NCI-H128 (cell line): ENCODE data around the gene SLC25A21.
"Not testable (repeated sequence)": the region's sequence is repeated elsewhere in the genome, so short reads cannot be mapped to it uniquely, and the experiment has no call there.

Experiments
- DNase-seq: peaks from one replicate; lab custom pipeline; 2025; ENCODE audit not compliant: unreplicated experiment; lab: John Stamatoyannopoulos, UW

The SLC25A21 gene

GRCh38 chr14:37187294-37187693 is 14.9 kb upstream of the SLC25A21 start:
- no peak for DNase-seq

DNA sequence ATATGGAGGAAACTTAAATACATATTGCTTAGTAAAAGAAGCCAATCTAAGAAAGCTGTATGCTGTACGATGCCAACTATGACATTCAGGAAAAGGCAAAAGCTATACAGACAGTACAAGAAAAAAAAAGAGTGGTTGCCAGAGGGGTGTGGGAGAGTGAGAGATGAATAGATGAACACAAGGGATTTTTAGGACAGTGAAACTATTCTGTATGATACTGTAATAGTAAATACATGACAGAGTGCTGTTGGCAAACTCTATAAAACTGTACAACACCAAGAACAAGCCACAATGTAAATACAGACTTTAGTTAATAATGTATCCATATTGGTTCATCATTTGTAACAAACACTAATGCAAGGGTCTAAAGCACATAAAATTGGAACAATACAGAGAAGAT is 14.5 kb upstream of the SLC25A21 start:
- no peak for DNase-seq

DNA sequence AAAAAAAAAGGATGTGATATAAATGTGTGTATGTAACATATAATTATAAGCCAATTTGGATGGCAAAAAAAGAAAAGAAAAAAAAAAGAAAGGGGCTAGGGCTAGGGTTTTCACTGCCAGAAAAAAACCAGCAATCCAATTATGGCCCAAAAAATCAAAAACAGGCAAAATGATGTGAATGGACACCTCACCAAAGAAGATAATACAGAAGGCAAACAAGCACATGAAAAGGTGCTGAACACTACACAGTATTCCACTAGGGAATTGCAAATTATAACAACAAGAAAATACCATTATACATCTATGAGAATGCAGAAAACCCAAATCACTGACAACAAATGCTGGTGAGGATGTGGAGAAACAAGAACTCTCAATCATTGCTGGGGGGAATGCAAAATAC is 13.3 kb upstream of the SLC25A21 start:
- no peak for DNase-seq

DNA sequence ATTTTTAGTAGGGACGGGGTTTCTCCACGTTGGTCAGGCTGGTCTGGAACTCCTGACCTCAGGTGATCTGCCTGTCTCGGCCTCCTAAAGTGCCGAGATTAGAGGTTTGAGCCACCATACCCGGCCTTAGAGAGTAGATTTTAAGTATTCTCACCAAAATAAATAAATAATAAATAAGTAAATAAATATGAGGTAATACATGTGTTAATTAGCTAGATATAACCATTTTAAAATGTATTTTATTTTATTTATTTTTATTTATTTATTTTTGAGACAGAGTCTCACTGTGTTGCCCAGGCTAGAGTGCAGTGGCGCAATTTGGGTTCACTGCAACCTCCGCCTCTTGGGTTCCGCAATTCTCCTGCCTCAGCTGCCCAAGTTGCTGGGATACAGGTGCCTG is 12.1 kb upstream of the SLC25A21 start:
- not testable (repeated sequence) for DNase-seq

DNA sequence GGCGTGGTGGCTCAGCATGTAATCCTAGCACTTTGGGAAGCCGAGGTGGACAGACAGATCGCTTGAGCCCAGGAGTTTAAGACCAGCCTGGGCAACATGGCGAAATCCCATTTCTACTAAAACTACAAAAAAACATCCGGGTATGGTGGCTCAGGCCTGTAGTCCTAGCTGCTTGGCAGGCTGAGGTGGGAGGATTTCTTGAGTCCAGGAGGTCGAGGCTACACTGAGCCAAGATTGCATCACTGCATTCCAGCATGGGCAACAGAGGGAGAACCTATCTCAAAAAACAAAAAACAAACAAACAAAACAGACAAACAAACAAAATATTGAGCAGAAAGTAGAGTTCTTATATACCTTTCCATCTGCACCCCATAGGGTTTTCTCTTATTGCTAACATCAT is 9.0 kb upstream of the SLC25A21 start:
- DNase-seq = no peak

- DNase-seq = not testable (repeated sequence)
Observed at GRCh38 chr14:37180886-37181285, 8.5 kb upstream of the SLC25A21 start.

DNA sequence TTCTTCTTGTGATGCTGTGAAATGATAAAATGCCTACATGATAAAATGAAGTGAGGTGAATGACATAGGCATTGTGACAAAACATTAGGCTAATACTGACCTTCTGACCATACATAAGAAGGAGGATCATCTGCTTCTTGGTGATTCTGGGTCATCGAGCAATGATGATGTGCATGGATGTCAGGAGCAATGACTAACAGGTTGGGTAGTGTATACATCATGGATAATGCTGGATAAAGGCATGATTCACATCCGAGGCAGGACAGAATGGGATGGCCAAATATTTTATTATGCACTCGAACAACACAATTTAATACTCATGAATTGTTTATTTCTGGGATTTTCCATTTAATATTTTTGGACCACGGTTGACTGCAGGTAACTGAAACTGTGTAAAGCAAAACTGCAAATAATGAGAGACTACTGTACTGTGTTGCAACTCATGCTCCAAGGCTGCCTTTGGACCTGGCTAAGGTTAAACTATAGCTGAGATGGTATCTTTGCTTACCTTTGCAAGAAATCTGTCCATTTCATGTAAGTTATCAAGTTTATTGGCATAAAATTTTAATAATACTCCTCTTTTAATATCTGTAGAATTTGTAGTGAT is 7.6 kb upstream of the SLC25A21 start:
- no peak for DNase-seq

DNA sequence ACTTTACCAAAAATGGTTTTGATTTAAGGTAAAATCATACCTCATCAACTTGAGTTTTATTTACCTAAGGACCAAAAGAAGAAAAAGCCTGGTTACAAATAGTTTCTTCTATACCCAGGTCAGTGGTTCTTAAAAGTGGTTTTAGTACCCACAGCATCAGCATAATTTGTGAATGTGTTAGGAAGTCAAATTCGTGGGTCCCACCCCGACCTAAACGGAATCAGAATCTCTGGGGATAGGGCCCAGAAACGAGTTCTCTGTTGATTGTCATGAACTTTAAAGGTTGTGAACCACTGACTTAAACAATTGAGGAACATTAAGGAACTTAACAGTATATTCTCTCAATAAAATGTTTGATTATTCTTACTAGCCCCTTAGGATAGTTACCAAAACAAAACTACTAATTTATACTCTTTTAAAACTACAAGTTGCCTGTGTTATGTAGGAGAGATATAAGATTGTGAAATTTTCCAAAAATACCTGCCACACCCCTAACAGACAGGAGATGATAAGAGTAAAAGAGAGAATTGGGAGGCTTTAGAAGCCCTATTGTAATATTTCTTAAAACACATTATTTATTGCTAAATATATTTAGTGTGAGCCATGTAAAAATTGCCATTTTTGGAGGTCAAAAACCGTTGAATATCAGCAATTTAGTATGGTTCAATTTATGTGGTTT is 669 bp upstream of the SLC25A21 start:
- DNase-seq = no peak

GRCh38 chr14:37171678-37172023 is 755 bp downstream of the SLC25A21 start:
- DNase-seq = no peak

- no peak for DNase-seq
Observed at GRCh38 chr14:37170993-37171392, 1.4 kb downstream of the SLC25A21 start.

GRCh38 chr14:37170237-37170636 is 2.2 kb downstream of the SLC25A21 start:
- DNase-seq = no peak

DNA sequence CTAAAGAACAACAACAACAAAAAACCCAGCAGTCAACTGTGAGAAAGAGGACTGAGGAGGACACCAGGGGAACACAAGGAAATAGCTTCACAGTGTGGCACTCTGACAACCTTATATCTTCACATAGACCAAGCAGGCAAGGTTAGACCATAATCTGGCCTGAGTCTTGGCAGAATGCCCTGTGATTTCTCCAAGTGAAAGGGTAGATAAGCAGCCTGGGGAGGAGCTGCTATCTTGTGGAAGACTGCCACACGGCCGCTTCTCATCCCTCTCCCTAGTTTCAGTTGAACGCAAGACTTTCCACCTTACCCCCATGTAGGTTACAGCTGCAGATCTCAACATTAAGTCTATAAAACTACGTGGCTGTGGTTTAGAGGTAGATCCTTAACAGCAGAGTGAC is 3.7 kb downstream of the SLC25A21 start:
- no peak for DNase-seq

DNA sequence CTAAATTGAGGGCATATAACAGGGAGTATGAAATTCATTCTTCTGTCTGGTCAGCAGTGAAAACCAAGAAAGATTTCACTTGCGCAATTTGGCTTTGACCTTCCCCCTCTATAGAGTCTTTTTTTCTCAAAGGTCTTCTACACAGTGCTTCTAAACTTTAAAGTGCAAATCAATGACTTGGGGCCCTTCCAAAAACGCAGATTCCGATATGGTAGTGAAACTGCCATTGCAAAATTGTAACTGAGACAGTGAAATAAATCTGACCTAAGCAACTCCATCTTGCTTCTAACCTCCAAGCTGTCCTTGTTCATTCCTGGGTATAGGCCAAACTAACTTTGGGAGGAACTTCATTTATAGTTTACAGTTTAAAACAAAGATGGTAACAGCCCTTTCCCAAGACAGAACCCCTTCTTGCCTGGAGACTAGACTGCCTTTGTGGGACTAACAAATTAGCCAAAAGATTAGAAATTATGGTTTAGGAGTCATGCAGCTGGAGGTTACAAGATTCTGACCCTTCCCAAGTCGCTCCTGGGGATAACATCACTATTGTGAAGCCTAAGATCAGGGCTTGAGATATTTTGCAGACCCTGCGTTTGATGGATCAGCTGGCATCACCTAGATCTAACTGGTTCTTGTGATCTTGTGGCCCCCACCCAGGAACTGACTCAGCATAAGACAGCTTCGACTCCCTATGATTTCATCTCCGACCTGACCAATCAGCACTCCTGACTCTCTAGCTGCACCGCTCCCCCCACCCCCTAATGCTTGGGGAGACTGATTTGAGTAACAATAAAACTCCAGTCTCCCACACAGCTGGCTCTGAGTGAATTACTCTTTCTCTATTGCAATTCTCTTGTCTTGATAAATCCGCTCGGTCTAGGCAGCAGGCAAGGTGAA is 5.0 kb downstream of the SLC25A21 start:
- no peak for DNase-seq

DNA sequence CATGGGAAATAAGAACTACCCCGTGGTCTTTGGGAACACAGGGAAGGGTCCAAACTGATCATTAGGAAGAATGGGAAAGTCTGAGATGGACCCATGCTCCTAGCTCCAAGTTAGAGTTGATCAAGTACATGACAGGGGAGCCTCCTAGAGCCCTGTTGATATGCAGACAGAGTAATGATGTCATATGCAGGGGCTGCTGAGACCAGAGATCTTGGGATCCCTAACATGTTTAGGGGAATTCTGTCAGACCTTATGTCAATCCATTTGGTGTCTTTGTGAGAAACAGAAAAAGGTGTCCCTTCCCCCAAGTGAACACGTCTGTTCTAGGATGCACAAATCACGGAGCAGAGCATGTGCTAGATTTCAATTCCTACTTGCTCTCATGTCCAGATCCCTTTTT is 6.6 kb downstream of the SLC25A21 start:
- no peak for DNase-seq

DNA sequence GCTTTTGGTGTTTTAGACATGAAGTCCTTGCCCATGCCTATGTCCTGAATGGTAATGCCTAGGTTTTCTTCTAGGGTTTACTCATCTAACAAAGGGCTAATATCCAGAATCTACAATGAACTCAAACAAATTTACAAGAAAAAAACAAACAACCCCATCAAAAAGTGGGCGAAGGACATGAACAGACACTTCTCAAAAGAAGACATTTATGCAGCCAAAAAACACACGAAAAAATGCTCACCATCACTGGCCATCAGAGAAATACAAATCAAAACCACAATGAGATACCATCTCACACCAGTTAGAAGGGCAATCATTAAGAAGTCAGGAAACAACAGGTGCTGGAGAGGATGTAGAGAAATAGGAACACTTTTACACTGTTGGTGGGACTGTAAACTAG is 10.1 kb downstream of the SLC25A21 start:
- DNase-seq = not testable (repeated sequence)

DNA sequence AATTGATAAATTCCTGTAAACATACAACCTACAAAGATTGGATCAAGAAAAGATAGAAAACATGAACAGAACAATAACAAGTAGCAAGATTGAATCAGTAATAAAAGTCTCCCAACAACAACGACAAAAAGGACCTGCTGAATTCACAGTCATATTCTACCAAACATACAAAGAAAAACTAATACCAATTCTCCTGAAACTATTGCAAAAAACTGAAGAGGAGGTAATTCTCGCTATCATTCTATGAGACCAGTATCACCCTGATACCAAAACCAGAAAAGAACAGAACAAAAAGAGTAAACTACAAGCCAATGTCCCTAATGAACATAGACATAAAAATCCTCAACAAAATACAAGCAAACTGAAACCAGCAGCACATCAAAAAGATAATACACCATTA is 14.4 kb downstream of the SLC25A21 start:
- no peak for DNase-seq

DNA sequence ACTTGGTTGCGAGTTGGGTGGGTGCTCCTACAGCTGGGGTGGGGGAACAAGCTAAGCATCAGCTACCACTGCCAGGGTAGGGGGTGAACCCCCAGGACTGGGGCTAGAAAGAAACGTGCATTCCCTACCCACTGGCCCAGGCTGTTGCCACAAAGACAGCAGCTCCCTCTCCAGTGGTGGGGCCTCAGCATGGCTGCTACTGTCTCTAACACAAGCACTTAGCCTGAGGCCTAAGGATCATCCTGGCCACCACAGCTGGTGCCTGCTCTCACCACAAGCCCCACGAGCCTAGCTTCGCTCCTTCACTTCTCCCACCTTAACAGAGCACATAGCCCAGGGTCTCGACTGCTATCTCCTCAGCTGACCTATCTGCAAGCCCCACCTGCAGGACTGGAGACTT is 18.9 kb downstream of the SLC25A21 start:
- DNase-seq = no peak

DNA sequence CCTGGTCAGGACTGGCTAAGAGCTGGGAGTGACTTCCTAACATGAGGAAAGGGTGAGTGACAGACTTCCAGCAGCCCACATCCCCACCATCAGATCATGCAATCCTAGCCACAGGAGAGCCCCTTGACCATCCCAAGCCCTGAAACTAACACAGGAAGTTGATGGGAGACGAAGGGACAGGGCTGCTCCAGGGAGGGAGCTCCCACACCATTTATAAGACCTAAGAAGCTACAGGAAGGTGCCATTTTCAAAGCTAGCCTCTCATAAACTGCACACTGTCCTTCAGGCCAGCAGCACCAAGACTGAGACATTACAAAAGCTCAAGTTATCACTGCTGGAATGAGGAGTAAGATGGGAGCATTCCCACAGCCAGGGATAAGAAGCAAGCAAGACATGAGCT is 19.4 kb downstream of the SLC25A21 start:
- no peak for DNase-seq

DNA sequence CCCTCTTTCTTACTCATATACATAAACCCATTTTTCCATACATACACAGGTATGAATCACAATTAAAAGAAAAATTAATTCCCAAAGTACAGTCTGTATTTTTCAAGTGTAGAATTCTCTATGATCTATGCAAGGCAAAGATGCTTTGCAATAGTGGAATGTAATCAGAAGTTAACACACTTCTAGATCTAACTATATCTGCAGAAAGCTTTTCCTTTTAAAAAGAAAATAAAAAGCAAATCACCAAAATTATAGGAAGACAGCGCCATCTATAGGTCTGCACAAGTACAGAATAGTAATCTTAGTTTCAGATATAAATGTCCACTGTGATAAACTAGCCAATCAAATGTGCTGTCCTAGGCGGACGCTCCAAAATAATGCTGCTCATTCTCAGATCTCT is 22.0 kb downstream of the SLC25A21 start:
- no peak for DNase-seq

- no peak for DNase-seq
Observed at GRCh38 chr14:37147310-37147880, 25.0 kb downstream of the SLC25A21 start.

DNA sequence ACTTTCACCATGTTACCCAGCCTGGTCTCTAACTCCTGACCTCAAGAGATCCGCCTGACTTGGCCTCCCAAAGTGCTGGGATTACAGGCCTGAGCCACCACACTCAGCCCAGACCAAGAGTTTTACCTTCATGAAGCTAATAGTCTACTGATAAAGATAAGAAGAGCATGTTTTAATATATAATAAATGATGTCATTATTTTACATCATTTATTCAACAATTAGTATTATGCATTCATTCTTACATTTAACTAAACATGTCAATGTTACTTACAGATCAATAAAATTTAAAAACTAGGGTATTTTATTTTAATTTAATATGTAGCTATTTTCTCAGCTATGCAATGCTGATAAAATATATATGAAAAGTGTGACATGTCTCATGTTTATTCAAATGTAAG is 26.0 kb downstream of the SLC25A21 start:
- not testable (repeated sequence) for DNase-seq

DNA sequence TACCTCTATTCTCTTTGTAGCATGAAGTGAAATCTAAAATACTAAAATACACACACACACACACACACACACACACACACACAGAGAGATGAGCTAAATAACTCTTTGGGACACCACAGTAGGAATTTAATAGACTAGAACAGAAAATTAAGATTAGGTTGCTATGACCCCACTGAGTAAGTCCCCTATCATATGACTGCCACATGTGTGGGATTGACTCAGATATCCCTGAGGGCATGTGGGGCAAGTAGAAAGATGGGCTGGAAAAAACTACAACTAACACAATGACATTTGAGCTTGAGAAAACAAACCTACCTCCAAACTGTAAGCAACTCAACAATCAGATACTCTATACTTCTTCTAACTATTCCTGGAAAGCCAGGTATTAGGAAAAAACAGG is 27.0 kb downstream of the SLC25A21 start:
- DNase-seq = no peak
